Measurements from ENCODE around the gene PTPRS.

GRCh38 chr19:5355076-5355475, 14.5 kb upstream of the PTPRS start:
- TF ChIP-seq POLR2AphosphoS5 (IDR thresholded peaks at IDR 0.05; ENCODE audit: insufficient read depth in 1 of 2, low read depth in 1 of 2), result no peak
- no peak for TF ChIP-seq POLR2A (IDR thresholded peaks at IDR 0.05)

Data from vagina (tissue), 2 donors.